Activated naive CD4-positive, alpha-beta T cell (primary cell): ENCODE data around the gene CDKN1C.
A peak's percentile ranks its signal among the peaks of the same experiment; 100 is the strongest.
"Not testable (repeated sequence)": the region's sequence is repeated elsewhere in the genome, so short reads cannot be mapped to it uniquely, and the experiment has no call there.

Experiments used
- DNase-seq, 4 experiments: peaks; one replicate each; lab custom pipeline; 2025; lab: John Stamatoyannopoulos, UW

The CDKN1C gene

DNA sequence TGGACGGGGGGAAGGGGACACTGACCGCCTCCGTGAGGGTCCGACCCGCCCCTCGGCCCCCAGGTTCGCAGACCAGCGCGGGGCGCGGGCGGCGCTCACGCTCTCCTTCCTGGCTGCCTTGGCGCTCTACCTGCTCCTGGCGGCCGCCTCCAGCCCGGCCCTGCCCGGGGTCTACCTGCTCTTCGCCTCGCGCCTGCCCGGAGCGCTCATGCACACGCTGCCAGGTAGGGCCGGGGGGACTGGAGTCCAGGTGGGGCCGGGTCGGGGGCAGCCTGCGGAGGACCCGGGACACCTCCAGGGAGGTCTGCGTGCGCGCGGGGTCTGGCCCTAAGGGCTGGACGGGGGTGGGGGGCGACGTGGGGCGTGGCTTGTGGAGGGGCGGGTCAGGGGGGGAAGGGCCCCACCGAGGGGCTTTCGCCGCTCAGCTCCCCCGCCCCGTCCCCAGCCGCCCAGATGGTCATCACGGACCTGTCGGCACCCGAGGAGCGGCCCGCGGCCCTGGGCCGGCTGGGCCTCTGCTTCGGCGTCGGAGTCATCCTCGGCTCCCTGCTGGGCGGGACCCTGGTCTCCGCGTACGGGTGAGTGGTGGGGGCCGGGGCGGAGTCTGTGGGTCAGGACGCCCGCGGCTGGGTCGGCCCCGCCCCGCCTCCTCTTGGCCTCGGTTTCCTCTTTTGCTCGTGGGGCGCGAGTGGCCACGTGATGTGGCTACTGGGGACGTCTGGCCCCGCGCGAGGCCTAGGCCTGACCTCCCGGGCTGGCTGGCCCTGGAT is 23.7 kb upstream of the CDKN1C start:
- DNase-seq, result no peak

DNA sequence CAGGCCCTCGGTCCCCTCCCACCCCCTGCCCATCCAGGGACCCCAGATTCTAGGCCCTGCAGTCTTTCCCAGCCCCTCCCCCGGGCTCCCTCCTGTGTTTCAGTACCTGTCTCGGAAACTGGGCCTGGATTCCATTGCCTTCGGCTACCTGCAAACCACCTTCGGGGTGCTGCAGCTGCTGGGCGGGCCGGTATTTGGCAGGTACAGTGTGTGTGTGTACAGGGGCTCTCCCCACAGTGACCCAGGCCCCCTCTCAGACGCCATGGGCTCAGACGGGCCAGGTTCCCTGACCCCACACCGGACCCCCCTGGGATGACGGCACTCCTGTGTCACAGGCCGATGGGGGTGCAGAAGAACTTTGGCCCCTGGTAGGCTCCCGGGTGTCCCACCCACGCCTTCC is 22.6 kb upstream of the CDKN1C start:
- DNase-seq, result no peak

DNA sequence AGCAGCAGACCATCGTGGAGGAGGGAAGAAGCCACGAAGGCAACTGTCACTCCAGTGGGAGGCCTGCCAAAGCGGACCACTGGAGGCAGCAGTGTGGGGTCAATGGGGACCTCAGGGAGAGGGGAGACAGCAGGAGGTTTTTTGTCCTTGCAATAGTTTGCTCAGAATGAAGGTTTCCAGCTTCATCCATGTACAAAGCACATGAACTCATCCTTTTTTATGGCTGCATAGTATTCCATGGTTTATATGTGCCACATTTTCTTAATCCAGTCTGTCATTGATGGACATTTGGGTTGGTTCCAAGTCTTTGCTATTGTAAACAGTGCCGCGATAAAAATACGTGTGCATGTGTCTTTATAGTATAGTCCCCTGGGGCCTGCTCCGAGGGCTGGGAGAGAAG is 19.7 kb upstream of the CDKN1C start:
- not testable (repeated sequence) for DNase-seq

DNA sequence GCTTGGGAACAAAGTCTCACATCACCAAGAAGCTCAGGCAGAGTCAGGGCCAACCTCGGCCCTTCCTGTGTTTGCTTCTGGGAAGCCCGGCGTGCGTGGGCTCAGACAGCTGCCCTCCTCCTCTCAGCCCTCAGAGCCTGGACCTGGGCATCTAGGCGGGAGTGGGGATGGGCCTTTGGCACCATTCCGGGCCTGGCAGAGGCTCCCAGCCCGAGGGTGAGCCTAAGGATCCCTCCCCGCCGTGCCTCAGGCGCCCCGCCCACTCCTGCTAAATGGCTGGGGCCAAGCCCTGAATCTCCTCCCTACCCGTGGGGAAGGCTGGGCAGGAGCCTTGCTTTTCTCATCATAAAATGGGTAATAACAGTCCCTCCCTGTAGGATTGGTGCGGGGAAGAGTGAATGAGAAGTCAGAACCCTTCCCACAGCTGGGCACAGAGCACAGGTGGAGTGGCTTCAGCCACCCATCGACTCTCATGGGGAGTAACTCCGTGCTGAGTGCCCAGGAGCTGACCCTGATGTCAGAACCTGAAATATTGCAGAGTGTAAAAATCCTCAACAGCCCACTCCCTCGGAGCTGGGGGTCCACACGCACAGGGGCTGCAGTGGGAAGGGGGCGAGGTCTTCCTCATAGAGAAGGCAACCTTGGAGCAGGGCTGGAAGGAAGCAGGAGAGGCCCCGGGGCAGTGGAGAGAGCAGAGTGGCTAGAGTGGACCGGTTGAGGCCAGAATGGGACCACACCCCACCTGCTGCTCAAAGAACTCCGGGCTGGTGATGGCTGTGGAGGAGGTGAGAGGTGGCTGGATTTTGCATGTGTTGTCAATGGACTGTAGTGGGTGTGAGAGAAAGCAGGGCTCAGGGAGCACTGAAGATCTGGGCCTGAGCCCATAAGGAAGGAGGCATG is 18.8 kb upstream of the CDKN1C start:
- no peak for DNase-seq

DNA sequence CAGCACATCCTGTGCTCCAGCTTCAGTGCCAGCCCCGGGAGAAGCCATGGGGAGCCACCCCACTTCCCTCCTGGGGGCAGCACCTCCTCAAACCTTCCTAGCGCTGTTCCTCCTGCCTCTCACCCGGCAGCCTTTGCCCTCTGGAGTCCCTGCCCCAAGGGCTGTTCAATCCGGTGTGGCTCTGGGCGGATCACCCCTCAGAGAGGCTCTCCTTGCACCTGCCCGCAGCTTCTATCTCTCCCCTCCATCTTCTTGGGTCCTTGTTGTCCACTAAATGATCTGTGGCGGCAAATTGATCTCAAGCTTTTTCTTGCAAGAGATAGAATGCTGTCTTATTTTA is 18.1 kb upstream of the CDKN1C start:
- DNase-seq, result no peak

DNA sequence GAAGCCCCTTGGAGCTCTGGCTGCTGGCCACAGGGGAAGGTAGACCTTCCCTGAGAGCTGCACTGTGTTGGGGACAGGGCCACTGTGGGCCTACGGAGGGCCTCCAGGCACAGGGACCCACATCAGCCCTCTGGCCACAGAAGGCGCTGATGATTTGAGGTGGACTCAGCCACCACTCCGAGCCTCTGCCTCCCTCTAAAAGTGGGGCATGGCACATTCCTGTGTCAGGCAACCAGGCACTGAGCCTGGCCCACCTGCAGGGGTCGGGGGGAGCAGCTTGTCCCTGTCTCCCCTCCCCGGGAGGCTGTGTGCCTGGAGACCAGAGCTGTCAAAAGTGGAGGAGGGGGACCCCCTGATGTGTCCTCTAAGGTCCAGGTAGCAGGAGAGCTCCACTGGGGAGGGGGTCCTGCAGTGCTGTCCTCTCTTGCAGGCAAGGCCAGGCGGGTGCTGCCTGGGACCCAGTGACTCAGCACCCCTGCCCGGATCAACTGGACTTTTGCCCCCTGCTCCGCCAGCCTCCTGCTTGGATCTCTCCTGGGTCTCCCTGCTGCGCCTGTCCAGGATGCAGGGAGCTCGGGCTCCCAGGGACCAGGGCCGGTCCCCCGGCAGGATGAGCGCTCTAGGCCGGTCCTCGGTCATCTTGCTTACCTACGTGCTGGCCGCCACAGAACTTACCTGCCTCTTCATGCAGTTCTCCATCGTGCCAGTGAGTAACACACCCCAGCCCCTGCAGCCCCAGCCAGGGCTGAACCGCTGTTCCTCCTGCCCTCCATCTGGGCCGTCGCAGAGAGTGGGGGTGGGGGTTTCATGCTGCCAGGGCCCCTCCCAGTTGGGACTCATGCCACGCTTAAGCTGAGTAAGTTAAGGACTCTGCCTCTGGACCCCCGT is 17.5 kb upstream of the CDKN1C start:
- DNase-seq, result no peak

DNA sequence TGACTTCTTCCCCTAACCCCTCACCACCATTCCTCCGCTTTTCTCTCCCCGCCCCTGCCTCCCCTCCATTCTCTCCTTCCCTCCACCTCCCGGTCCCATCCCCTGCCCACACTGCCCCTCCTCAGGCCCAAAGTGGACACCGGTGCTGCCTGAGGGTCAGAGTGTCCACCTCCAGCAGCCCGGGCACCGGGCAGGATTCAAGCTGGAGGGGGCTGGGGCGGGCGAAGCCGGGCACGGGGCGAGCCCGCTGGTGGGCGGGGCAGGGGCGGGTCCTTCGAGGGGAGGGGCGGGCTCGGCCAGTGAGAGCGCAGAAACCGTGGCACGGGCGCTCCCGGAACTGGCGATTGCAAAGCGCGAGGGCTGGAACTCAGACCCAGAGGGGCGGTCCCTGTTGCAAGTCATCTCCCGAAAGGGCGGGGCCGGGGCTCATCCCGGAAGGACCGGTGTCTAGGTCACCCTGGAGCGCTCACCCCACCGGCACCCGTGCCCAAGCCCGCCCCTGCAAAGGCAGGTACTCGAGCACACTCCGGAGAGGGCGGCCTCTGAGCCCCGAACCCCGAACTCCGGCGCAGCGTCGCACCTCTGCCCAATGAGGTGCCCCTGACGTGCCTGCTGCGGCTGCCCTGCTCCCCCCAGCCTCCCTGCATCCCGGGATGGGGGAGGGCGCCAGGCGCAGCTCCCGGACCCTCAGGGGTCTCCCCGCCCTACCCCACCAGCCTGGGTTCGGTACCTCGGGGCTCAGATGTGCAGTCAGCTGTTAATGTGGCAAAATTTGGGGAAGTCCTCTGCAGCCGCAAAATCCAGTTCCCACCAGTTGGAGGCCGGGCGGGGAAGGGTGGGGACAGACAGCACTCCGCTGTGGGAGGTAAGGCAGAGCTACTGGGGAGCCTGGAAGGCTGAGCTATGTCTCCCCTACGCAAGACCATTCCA is 16.5 kb upstream of the CDKN1C start:
- peak; percentile 65 to 83 (median 71) for DNase-seq

DNA sequence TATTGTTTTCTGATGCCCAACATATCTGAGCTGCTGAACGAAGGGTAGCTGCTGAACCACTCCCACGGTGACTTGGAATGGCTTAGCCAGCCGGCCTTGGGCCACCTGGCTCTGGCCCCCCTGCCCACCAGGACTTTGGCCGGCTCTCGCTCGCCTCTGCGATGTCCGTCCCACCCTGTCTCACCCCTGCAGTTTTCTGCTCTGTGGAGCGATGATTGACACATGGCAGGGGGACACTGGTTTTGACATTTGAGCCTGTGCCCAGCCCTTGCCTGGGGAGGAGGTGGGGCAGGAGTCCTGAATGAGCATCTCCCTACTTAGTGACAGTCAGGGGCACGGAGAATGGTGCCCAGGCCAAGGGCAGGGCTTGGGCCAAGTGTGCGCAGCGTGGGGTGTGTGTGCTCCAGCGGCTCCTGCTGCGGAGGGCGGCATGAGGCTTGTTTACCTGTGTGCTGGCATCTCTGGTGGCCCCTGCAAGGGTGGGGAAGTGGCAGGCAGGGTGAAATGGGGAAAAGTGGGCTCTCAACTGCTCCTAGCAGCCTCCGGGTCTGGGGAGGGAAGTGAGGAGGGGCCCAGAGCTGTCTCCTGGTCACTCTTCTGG is 15.7 kb upstream of the CDKN1C start:
- DNase-seq, result no peak

DNA sequence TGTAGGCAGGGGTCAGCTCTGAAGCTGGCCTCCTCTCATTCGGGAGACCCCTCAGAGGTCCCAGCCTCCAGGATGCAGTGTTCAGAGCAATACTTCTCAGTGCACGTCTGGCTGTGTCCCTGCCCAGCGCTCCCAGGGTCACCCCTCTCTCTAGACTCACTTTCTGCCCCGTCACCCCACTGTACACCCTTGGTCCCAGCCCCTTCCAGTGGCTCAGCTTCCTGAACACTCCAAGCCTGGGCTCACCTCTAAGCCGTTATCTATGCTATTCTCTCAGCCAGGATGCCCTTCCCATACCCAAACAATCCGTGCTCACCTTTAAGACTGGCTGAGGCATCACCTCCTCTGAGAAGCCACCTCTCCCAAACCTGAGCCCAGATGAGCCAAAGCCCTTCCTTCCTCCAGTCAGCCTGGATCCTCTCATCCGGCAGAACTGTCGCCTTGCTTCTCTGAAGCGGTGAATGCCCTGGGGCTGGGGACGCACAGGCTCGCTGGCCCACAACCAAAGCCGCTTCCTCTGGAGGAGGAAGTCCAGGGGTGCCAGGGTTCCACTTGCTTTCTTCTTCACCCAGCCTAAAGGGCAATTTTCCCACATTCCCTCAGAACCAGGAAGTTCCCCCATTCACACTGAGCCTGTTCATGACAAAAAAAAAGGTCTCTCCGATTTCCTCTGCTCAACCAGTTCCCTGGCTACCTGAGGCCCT is 13.7 kb upstream of the CDKN1C start:
- no peak for DNase-seq

DNA sequence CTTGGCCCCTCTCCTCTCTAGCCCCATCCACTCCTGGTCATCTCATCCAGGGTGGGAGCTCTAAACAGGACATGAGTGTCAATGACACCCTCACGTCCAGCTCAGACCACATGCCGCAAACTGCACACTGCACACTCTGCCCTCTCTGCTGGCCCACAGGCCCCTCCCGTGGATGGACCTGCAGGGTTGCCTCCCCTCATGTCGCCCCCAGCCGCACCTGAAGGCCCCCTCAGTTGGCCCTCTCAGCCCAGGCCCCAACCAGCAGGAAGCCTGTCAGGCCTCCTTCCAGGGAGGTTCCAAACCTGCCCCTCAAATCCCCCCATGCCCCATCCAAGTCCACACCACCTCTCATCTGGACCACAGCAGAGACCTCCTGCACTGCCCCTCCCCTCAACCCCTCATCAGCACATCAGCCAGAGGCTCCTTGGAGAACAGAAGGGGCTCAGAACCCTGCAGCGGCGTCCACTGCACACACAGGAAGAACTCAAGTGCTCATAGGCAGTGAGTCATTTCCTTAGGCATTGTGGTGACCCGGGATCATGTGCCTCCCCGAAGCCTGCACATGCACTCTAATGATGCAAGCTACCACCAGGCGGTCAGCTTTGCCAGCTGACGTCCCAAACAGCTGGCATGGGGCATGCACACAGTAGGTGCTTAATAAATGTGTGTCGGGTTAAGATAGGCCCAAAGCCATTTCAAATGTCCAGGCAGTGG is 12.9 kb upstream of the CDKN1C start:
- peak in 2 of 4 experiments; percentile 36 to 39 for DNase-seq

DNA sequence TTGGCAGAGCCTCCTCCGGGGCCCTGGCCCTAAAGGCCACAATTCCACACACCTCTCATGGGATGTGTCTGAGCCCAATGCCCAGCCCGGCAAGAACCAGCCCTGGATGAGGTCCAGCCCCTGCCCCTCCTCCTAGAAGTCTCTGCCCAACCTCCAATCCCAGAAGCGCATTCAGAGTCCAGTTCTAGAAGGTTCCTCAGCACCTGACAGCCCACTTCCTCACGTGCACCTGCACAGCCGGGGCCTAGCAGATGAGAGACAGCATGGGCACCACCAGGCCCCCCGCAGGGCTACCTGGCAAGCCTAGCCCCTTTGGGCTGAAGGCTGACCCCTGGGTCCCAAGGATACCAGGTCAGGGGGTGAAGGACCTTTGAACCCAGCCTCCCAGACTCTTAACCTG is 11.5 kb upstream of the CDKN1C start:
- DNase-seq, result no peak

DNA sequence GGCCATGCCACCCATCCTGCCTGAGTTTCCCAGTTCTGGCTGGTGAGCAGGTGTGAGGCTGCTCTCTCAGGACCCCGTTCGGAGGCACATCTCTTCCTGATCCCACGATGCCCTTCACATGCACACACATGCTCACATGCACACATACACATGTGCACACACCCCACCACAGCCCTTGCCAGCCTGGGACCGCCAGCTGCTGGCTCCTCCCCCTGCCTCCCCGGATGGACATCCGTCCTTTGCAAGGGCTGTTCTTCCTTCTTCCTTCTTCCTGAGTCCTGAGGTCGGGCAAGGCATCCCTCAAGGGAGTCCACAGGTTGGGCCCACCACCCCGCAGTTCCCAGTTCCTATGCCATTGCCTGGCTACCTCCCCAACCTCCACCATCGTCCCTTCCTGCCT is 10.5 kb upstream of the CDKN1C start:
- no peak for DNase-seq

DNA sequence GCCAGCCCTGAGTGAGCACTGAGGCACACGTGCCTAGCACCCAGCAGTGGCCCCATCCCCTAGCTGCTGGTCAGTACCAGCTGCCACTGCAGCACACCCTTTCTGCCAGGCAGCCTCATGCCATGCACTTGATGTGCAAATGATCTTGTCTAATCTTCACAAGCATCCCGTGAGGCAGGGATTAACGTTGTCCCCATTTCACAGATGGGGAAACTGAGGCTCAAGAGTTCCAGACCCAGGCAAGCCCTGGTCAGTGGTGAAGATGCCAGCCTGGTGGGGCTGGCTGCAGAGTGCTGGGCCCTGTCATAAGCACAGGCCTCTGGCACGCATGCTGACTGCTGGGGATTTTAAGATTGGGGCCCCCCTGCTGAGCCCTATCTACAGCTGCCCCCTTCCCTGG is 8.4 kb upstream of the CDKN1C start:
- no peak for DNase-seq

DNA sequence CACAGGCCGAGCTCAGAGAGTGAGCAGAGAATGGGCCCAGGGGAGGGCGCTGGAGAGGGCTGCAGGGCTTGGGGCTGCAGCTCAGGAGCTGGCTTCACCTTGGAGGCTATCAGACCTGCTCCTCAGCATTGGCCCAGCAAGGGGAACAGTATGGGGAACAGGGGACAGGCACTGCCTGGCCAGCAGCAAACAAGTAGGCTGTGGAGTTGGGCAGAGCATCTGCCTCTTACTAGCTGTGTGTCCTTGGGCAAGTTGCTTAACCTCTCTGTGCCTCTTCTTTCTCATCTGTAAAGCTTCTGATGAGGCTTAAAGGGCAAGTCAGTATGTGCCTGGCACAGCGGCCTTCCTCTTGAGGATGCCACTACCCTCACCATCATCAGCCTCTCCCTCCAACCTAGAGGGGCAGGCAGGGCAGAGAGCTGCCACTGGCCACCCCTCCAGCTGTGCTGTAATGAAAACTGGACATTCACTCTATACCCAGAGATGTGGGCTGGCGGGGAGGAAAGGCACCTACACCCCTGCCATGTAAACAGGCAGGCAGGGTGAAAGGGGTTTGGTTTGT is 7.5 kb upstream of the CDKN1C start:
- DNase-seq, result peak in 1 of 4 experiments; percentile 39

DNA sequence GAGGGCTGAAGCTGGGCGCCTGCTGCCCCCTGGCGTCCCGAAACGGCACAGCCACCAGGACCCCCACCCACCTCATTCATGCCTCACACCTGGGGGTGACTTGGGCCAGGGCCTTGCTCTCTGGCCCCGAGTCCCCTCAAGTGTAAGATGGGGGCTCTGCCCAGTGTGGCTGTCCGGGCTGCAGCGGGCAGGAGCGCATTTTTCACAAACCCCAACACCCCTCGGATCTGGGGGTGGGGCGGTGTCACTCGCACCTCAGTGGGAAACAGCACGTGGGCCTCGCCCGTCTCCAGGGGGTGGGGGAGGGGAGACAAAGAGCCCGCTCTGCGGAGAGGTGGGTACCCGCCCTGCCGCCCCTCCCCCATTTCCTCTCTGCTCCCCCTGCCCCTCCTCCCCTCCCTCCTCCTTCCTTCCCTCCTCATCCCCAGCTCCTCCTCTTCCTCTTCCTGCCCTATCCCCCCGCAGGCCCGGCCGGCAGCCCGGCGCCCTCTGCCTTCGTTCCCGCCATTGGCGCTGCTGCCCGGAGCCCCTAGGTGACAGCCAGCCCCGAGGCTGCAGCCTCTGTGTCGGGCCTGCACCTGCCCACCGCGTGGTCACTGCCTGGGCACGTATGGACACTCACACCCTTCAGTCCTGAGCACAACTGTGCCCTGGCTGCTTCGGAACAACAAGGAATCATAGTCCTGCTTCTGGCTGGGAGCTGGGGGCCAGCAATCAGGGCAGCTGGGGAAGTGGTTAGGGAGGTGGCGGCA is 6.8 kb upstream of the CDKN1C start:
- DNase-seq, result peak; percentile 30 to 60 (median 44)

DNA sequence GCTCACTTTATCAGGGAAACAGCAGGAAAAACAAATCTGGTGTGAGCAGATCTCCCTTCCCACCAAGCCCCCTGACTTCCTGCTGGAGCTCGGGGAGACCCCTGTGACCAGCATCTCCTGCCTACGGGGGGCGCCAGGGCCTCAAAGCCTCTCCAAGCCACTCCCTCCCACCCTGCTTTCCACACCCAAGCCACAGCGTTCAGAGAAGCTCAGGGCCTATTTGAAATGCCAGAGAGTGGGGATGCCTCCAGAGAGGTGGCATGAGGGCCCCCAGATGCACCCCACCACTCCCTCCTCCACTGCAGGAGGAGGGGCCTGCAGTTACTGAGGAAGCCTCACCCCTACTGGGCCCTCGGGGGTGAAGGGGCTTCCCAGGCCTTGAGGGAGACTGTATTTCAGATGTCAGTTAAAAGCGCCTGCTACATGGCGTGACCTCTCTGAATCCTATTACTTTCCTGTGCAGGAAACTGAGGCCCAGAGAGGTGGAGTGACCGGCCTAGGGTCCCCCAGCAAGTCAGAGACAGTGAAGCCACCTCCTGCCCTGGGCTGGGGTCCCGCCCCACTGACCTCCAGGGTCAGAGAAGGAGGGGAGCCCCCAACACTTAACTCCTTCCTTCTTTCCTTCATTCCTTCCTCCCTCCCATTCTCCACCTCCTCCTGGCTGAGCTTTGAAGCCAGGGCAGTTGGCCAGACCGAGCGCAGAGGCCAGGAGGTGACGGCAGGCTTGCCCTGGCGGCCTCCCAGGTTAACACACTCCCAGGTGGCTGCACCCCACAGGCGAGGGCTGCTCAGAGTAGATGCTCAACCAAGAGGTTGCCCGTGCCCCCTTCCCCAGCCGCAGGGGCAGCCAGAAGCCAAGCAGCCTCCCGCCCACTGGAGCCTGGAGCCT is 6.0 kb upstream of the CDKN1C start:
- DNase-seq, result no peak
